Natural killer cell (primary cell): ENCODE data around the gene GRAPL. TPM values are rescaled to one million over a fixed set of nuclear protein-coding genes. Genes with fewer than 3 reads are reported as not detected.
A peak's percentile ranks its signal among the peaks of the same experiment; 100 is the strongest.
"Not testable (repeated sequence)": the region's sequence is repeated elsewhere in the genome, so short reads cannot be mapped to it uniquely, and the experiment has no call there.

ENCODE experiments used
- ATAC-seq, 3 donors: fragments of 150-1000 bp in 2 of 3; fragments of 200-7000 bp in 1 of 3; cut with Tn5 transposase; 1 replicate in 1 of 3; 2 replicates in 2 of 3; pipeline ENCODE4 v1.10.0; 2021; ENCODE audit warnings: mild to moderate bottlenecking in 2 of 3, moderate library complexity in 2 of 3
- DNase-seq, 2 donors: peaks; one replicate each; pipeline versions ENCODE4 v3.0.0 to v3.0.0-alpha.2; 2013 to 2021; ENCODE audit warnings: mixed read lengths in 1 of 2
- H3K27ac ChIP-seq: one replicate; pipeline ENCODE4 v1.5.1; 2013; ENCODE audit warnings: mild to moderate bottlenecking, low read length
- H3K27me3 ChIP-seq: one replicate; pipeline ENCODE4 v1.6.1; 2013; ENCODE audit warnings: low read length; ENCODE audit not compliant: control insufficient read depth, insufficient read depth
- H3K36me3 ChIP-seq: one replicate; pipeline ENCODE4 v1.6.1; 2013; ENCODE audit warnings: low read length; ENCODE audit not compliant: control insufficient read depth, insufficient read depth
- H3K4me1 ChIP-seq: one replicate; pipeline ENCODE4 v1.6.1; 2013; ENCODE audit warnings: low read length; ENCODE audit not compliant: control insufficient read depth, insufficient read depth
- H3K4me3 ChIP-seq: one replicate; pipeline ENCODE4 v1.5.1; 2013; ENCODE audit warnings: low read length
- H3K9me3 ChIP-seq: one replicate; pipeline ENCODE4 v1.6.1; 2013; ENCODE audit warnings: low read length; ENCODE audit not compliant: control insufficient read depth, insufficient read depth
- H3K27ac Mint-ChIP-seq, 2 donors: one replicate each; pipeline ENCODE4 v1.8.0; 2022; ENCODE audit warnings: mild to moderate bottlenecking in 2 of 2, mixed read lengths in 2 of 2, moderate library complexity in 1 of 2
- H3K27me3 Mint-ChIP-seq, 2 donors: one replicate each; pipeline ENCODE4 v1.8.0; 2022; ENCODE audit warnings: low read depth in 2 of 2, mixed read lengths in 2 of 2
- H3K36me3 Mint-ChIP-seq: one replicate; pipeline ENCODE4 v1.8.0; 2022; ENCODE audit warnings: mixed read lengths
- H3K4me1 Mint-ChIP-seq, 2 donors: one replicate each; pipeline ENCODE4 v1.8.0; 2022; ENCODE audit warnings: mixed read lengths in 2 of 2
- H3K4me3 Mint-ChIP-seq: one replicate; pipeline ENCODE4 v1.8.0; 2022; ENCODE audit warnings: mild to moderate bottlenecking, moderate library complexity, mixed read lengths
- H3K9me3 Mint-ChIP-seq, 2 donors: one replicate each; pipeline ENCODE4 v1.8.0; 2022; ENCODE audit warnings: mixed read lengths in 2 of 2
- WGBS: methylation state at CpG from one replicate; pipeline ENCODE4 v1.1.7; 2013; ENCODE audit warnings: missing lambda C conversion rate; ENCODE audit not compliant: insufficient coverage; 5-methylcytosine and 5-hydroxymethylcytosine counted together
- intact Hi-C: fragments of 100-400 bp; cut with micrococcal nuclease; formaldehyde crosslinking; loops from one replicate; pipeline ENCODE4 v1.14.2; 2022
- total RNA-seq, 4 donors: library from RNA; stranded (reverse); fragments of 120-200 nt in 1 of 4; gene quantifications; one replicate each; pipeline versions ENCODE4 v1.2.3 to v1.2.4, GENCODE V29; 2013 to 2022

The GRAPL gene
- total RNA-seq, 3 donors from 2014 or later (not counting 1 experiment from before 2014, with no cell fraction given): 2.4 to 6.5 (median 4.3) TPM

- H3K27me3 ChIP-seq, H3K9me3 ChIP-seq, H3K4me3 ChIP-seq, H3K27ac Mint-ChIP-seq, H3K4me3 Mint-ChIP-seq, H3K4me1 Mint-ChIP-seq, H3K9me3 Mint-ChIP-seq, H3K27me3 Mint-ChIP-seq, H3K4me1 ChIP-seq, DNase-seq, H3K36me3 ChIP-seq, H3K36me3 Mint-ChIP-seq, H3K27ac ChIP-seq, intact Hi-C loops: not testable (repeated sequence)
- WGBS: no CpG with 5 or more reads among the region's 4 CpGs
- peak in 2 of 3 donors; percentile 27 to 67 for ATAC-seq
These were observed 15.0 kb downstream of the GRAPL start for GRCh38 chr17:19142419-19142818.

- WGBS: no CpG with 5 or more reads among the region's 5 CpGs
- H3K27ac ChIP-seq, ATAC-seq, H3K4me3 ChIP-seq, intact Hi-C loops, H3K4me3 Mint-ChIP-seq, H3K4me1 ChIP-seq, H3K36me3 Mint-ChIP-seq, H3K9me3 Mint-ChIP-seq, H3K9me3 ChIP-seq, DNase-seq, H3K27me3 ChIP-seq, H3K27ac Mint-ChIP-seq, H3K27me3 Mint-ChIP-seq, H3K36me3 ChIP-seq, H3K4me1 Mint-ChIP-seq: not testable (repeated sequence)
These were observed 15.8 kb downstream of the GRAPL start for GRCh38 chr17:19143097-19143777.

- H3K9me3 ChIP-seq, H3K4me3 Mint-ChIP-seq, intact Hi-C loops, H3K27me3 ChIP-seq, H3K27ac Mint-ChIP-seq, DNase-seq, H3K27me3 Mint-ChIP-seq, H3K36me3 Mint-ChIP-seq, H3K36me3 ChIP-seq, H3K9me3 Mint-ChIP-seq, H3K4me3 ChIP-seq, H3K4me1 Mint-ChIP-seq, ATAC-seq, H3K4me1 ChIP-seq, H3K27ac ChIP-seq: not testable (repeated sequence)
- no CpG with 5 or more reads among the region's 5 CpGs for WGBS
These were observed 17.0 kb downstream of the GRAPL start for GRCh38 chr17:19144373-19144772.

- H3K4me3 ChIP-seq, H3K27me3 Mint-ChIP-seq, H3K9me3 ChIP-seq, DNase-seq, H3K27ac Mint-ChIP-seq, intact Hi-C loops, H3K36me3 ChIP-seq, ATAC-seq, H3K36me3 Mint-ChIP-seq, H3K4me1 Mint-ChIP-seq, H3K4me3 Mint-ChIP-seq, H3K27ac ChIP-seq, H3K4me1 ChIP-seq, H3K9me3 Mint-ChIP-seq, H3K27me3 ChIP-seq: not testable (repeated sequence)
- no CpG with 5 or more reads among the region's 11 CpGs for WGBS
These were observed 18.1 kb downstream of the GRAPL start for GRCh38 chr17:19145471-19145870.

- no CpG with 5 or more reads among the region's 9 CpGs for WGBS
- H3K27me3 ChIP-seq, H3K9me3 Mint-ChIP-seq, H3K9me3 ChIP-seq, ATAC-seq, H3K27ac Mint-ChIP-seq, H3K36me3 Mint-ChIP-seq, H3K27ac ChIP-seq, H3K4me1 Mint-ChIP-seq, H3K36me3 ChIP-seq, H3K4me3 ChIP-seq, DNase-seq, H3K27me3 Mint-ChIP-seq, H3K4me1 ChIP-seq, H3K4me3 Mint-ChIP-seq, intact Hi-C loops: not testable (repeated sequence)
These were observed 23.6 kb downstream of the GRAPL start for GRCh38 chr17:19150678-19151615.

- H3K36me3 Mint-ChIP-seq, H3K27me3 ChIP-seq, H3K9me3 Mint-ChIP-seq, H3K4me3 ChIP-seq, ATAC-seq, H3K27me3 Mint-ChIP-seq, H3K4me1 Mint-ChIP-seq, H3K4me3 Mint-ChIP-seq, H3K36me3 ChIP-seq, H3K27ac Mint-ChIP-seq, H3K4me1 ChIP-seq, H3K27ac ChIP-seq, intact Hi-C loops, DNase-seq, H3K9me3 ChIP-seq: not testable (repeated sequence)
- WGBS: no CpG with 5 or more reads among the region's 8 CpGs
These were observed 30.2 kb downstream of the GRAPL start for GRCh38 chr17:19157628-19158027.

GRCh38 chr17:19158478-19158877 lies 31.1 kb downstream of the GRAPL start:
- intact Hi-C loops, H3K27me3 Mint-ChIP-seq, H3K4me1 ChIP-seq, H3K4me3 Mint-ChIP-seq, H3K27ac Mint-ChIP-seq, DNase-seq, H3K9me3 ChIP-seq, H3K36me3 Mint-ChIP-seq, H3K36me3 ChIP-seq, H3K27ac ChIP-seq, ATAC-seq, H3K27me3 ChIP-seq, H3K4me1 Mint-ChIP-seq, H3K4me3 ChIP-seq, H3K9me3 Mint-ChIP-seq: not testable (repeated sequence)
- WGBS: no CpG with 5 or more reads among the region's 10 CpGs
